HepG2 (cell line): ENCODE measurements around the gene PSMD9. TPM values are rescaled to one million over a fixed set of nuclear protein-coding genes. Genes with fewer than 3 reads are reported as not detected.

ENCODE experiments used
- ATM ChIP-seq: fragments of 450-650 bp; IDR thresholded peaks from 2 replicates; pipeline ENCODE4 v1.7.1; 2017; ENCODE audit warnings: mild to moderate bottlenecking, borderline replicate concordance
- BRD4 ChIP-seq: sonication (generic); formaldehyde crosslinking; IDR thresholded peaks from 2 replicates; pipeline ENCODE4 v1.4.0; 2020; ENCODE audit warnings: missing genetic modification reagents
- DBP ChIP-seq: sonication (generic); formaldehyde crosslinking; IDR thresholded peaks from 2 replicates; pipeline ENCODE4 v1.4.0; 2020; ENCODE audit warnings: missing genetic modification reagents; ENCODE audit errors: not compliant biosample characterization
- DPF2 ChIP-seq: sonication (generic); formaldehyde crosslinking; IDR thresholded peaks from 2 replicates; pipeline ENCODE4 v1.4.0; 2020; ENCODE audit warnings: mild to moderate bottlenecking, low read depth, missing genetic modification reagents, borderline replicate concordance
- ELF1 ChIP-seq: sonication (generic); formaldehyde crosslinking; IDR thresholded peaks from 2 replicates; pipeline ENCODE4 v1.4.0; 2020; ENCODE audit warnings: missing genetic modification reagents
- ELF4 ChIP-seq: sonication (generic); formaldehyde crosslinking; IDR thresholded peaks from 2 replicates; pipeline ENCODE4 v1.5.0; 2020; ENCODE audit warnings: missing genetic modification reagents, mild to moderate bottlenecking, moderate library complexity, borderline replicate concordance
- ETS1 ChIP-seq: sonication (generic); formaldehyde crosslinking; IDR thresholded peaks from 2 replicates; pipeline ENCODE4 v1.4.0; 2020; ENCODE audit warnings: missing genetic modification reagents
- HNF4A ChIP-seq: sonication (generic); formaldehyde crosslinking; IDR thresholded peaks from 2 replicates; pipeline ENCODE4 v1.4.0; 2020; ENCODE audit warnings: missing genetic modification reagents
- KLF15 ChIP-seq: sonication (generic); formaldehyde crosslinking; IDR thresholded peaks from 2 replicates; pipeline ENCODE4 v1.8.1; 2023; ENCODE audit warnings: borderline replicate concordance, mild to moderate bottlenecking, inconsistent platforms, missing genetic modification reagents, mixed read lengths
- NKX3-1 ChIP-seq: sonication (generic); formaldehyde crosslinking; IDR thresholded peaks from 2 replicates; pipeline ENCODE4 v1.5.0; 2020; ENCODE audit warnings: missing genetic modification reagents
- PAWR ChIP-seq: sonication (generic); formaldehyde crosslinking; IDR thresholded peaks from 2 replicates; pipeline ENCODE4 v1.4.0; 2020; ENCODE audit warnings: missing genetic modification reagents, mild to moderate bottlenecking, borderline replicate concordance
- POGK ChIP-seq: sonication (generic); formaldehyde crosslinking; conservative IDR thresholded peaks from 2 replicates; pipeline ENCODE4 v1.8.0; 2022; ENCODE audit warnings: mild to moderate bottlenecking, moderate library complexity, missing genetic modification reagents
- SKIL ChIP-seq: sonication (generic); formaldehyde crosslinking; IDR thresholded peaks from 2 replicates; pipeline ENCODE4 v1.8.0; 2022; ENCODE audit warnings: missing genetic modification reagents, mild to moderate bottlenecking, moderate library complexity, borderline replicate concordance
- SMAD1 ChIP-seq: sonication (generic); formaldehyde crosslinking; IDR thresholded peaks from 2 replicates; pipeline ENCODE4 v1.4.0; 2020; ENCODE audit warnings: missing genetic modification reagents, low read depth, mild to moderate bottlenecking, borderline replicate concordance
- SP5 ChIP-seq: IDR thresholded peaks from 2 replicates; pipeline ENCODE4 v1.6.1; 2016; ENCODE audit warnings: low read depth, borderline replicate concordance
- THRA ChIP-seq: sonication (generic); formaldehyde crosslinking; IDR thresholded peaks from 2 replicates; pipeline ENCODE4 v1.4.0; 2020; ENCODE audit warnings: missing genetic modification reagents, borderline replicate concordance
- ZBTB43 ChIP-seq: sonication (generic); formaldehyde crosslinking; conservative IDR thresholded peaks from 2 replicates; pipeline ENCODE4 v1.4.0; 2020; ENCODE audit warnings: missing genetic modification reagents
- ZKSCAN8 ChIP-seq: IDR thresholded peaks from 2 replicates; pipeline ENCODE4 v1.6.1; 2016; ENCODE audit warnings: borderline replicate concordance, missing genetic modification reagents, missing compliant biosample characterization
- polyA plus RNA-seq, 8 experiments: library from polyadenylated mRNA; depleted of rRNA in 3 of 8; stranded (reverse) in 7 of 8; unstranded in 1 of 8; fragments of >200 nt; fragmentation: Illumina TruSeq in 4 of 8; extraction: Trizol in 4 of 8; gene quantifications; 2 replicates each; pipeline versions ENCODE4 v1.2.1 to v1.2.3, GENCODE V29; 2011 to 2016; ENCODE audit warnings: low read depth in 4 of 8, missing spikeins in 1 of 8, mixed read lengths in 1 of 8; ENCODE audit not compliant: insufficient read depth in 1 of 8
- total RNA-seq, 5 experiments: library from RNA; depleted of rRNA; stranded (reverse); fragments of >200 nt; fragmentation: Illumina TruSeq; extraction: Trizol; gene quantifications; 2 replicates each; pipeline ENCODE4 v1.2.3, GENCODE V29; 2016; ENCODE audit warnings: low read depth in 1 of 5

PSMD9 gene
- total and polyA plus RNA-seq, 2 of the 13 experiments (the other 11 are each of a cell fraction or from before 2014, with no cell fraction given): 41.4 to 61.1 TPM

GRCh38 chr12:121857322-121858246 lies 31.0 kb upstream of the PSMD9 start (continued):
- TF ChIP-seq SKIL (CRISPR knock-in tag): peak; percentile 72; the same call in 1 of the 2 replicates
- TF ChIP-seq SP5 (CRISPR knock-in tag): peak; percentile 35; the same call in 1 of the 2 replicates
- peak; percentile 78 for TF ChIP-seq ELF1 (CRISPR knock-in tag)
- peak; percentile 76; the same call in 1 of the 2 replicates for TF ChIP-seq DPF2 (CRISPR knock-in tag)
- TF ChIP-seq ZKSCAN8 (CRISPR knock-in tag): peak; percentile 28; the same call in 1 of the 2 replicates
- TF ChIP-seq DBP (CRISPR knock-in tag): no peak
- no peak for TF ChIP-seq SMAD1 (CRISPR knock-in tag)
- no peak for TF ChIP-seq NKX3-1 (CRISPR knock-in tag)
- no peak for TF ChIP-seq ATM
- TF ChIP-seq PAWR (CRISPR knock-in tag): 0 out of 2 replicates have a peak, but pooled peaks have one; percentile 53
- TF ChIP-seq KLF15: no peak
- TF ChIP-seq ETS1: no peak
- TF ChIP-seq ELF4: peak; percentile 3; the same call in 1 of the 2 replicates
- peak; percentile 42; the same call in 1 of the 2 replicates for TF ChIP-seq POGK (CRISPR knock-in tag)
- TF ChIP-seq ZBTB43 (CRISPR knock-in tag): no peak
- no peak for TF ChIP-seq BRD4
- TF ChIP-seq HNF4A (CRISPR knock-in tag): peak; percentile 93
- 0 out of 2 replicates have a peak, but pooled peaks have one; percentile 25 for TF ChIP-seq THRA (CRISPR knock-in tag)
